22Rv1 (cell line): ENCODE results near the gene IDH1.

Experiments used
- H3K27ac ChIP-seq: fragments of 450-650 bp; 2 replicates; pipeline ENCODE4 v1.5.1; 2017
- CTCF ChIP-seq: fragments of 450-650 bp; IDR thresholded peaks from 2 replicates; pipeline ENCODE4 v1.5.1; 2017; ENCODE audit warnings: mild to moderate bottlenecking
- ZFX ChIP-seq: fragments of 450-650 bp; IDR thresholded peaks from 2 replicates; pipeline ENCODE4 v1.6.1; 2017; ENCODE audit warnings: antibody characterized with exemption, borderline replicate concordance

IDH1 gene

GRCh38 chr2:208210688-208211451 is 44.0 kb downstream of the IDH1 start:
- TF ChIP-seq ZFX (no peak), CTCF (no peak)
- H3K27ac ChIP-seq: no peak overlapping the region

GRCh38 chr2:208208335-208209085 is 46.4 kb downstream of the IDH1 start:
- TF ChIP-seq CTCF: no peak
- TF ChIP-seq ZFX: no peak
- H3K27ac ChIP-seq: no peak overlapping the region

GRCh38 chr2:208207769-208208168 is 47.1 kb downstream of the IDH1 start:
- TF ChIP-seq ZFX (no peak), CTCF (no peak)

GRCh38 chr2:208204166-208204565 is 50.7 kb downstream of the IDH1 start:
- TF ChIP-seq CTCF: no peak
- no peak overlapping the region for H3K27ac ChIP-seq

More at GRCh38 chr2:208207769-208208168, 47.1 kb downstream of the IDH1 start:
- H3K27ac ChIP-seq: no peak overlapping the region

- TF ChIP-seq CTCF: no peak
- no peak for TF ChIP-seq ZFX
- H3K27ac ChIP-seq: no peak overlapping the region
These were observed 59.3 kb downstream of the IDH1 start for GRCh38 chr2:208195531-208195930.

- no peak overlapping the region for H3K27ac ChIP-seq
- TF ChIP-seq CTCF (no peak), ZFX (no peak)
These were observed 62.1 kb downstream of the IDH1 start for GRCh38 chr2:208192611-208193236.
